CD4-positive, CD25-positive, alpha-beta regulatory T cell (primary cell): ENCODE measurements around the gene TCHP. TPM values are rescaled to one million over a fixed set of nuclear protein-coding genes. Genes with fewer than 3 reads are reported as not detected.

Experiments used
- ATAC-seq, 2 donors: fragments of 150-1000 bp; cut with Tn5 transposase; one replicate each; pipeline ENCODE4 v1.10.0; 2021; ENCODE audit warnings: low read depth in 2 of 2, moderate number of reproducible peaks in 2 of 2, moderate library complexity in 1 of 2
- DNase-seq, 3 donors: peaks; one replicate each; pipeline versions ENCODE4 v3.0.0 to v3.0.0-alpha.2; 2012 to 2022; ENCODE audit warnings: mixed read lengths in 1 of 3
- H3K27ac ChIP-seq: one replicate; pipeline ENCODE4 v1.7.0; 2013; ENCODE audit warnings: mild to moderate bottlenecking, low read length; ENCODE audit not compliant: insufficient read depth, poor library complexity, severe bottlenecking
- H3K27me3 ChIP-seq: one replicate; pipeline ENCODE4 v1.7.0; 2013; ENCODE audit warnings: low read length; ENCODE audit not compliant: control insufficient read depth, insufficient read depth
- H3K36me3 ChIP-seq: one replicate; pipeline ENCODE4 v1.7.0; 2013; ENCODE audit warnings: mild to moderate bottlenecking, low read length, moderate library complexity; ENCODE audit not compliant: control insufficient read depth, insufficient read depth
- H3K4me1 ChIP-seq: 2 replicates; pipeline ENCODE4 v1.7.0; 2013; ENCODE audit warnings: mild to moderate bottlenecking, low read length; ENCODE audit not compliant: insufficient read depth, control insufficient read depth, poor library complexity, severe bottlenecking
- H3K4me3 ChIP-seq: one replicate; pipeline ENCODE4 v1.7.0; 2013; ENCODE audit warnings: low read depth, mild to moderate bottlenecking, low read length, moderate library complexity
- H3K9me3 ChIP-seq, 2 experiments: 1 replicate in 1 of 2; 2 replicates in 1 of 2; pipeline ENCODE4 v1.7.0; 2013; ENCODE audit warnings: low read length in 2 of 2, mild to moderate bottlenecking in 1 of 2, moderate library complexity in 1 of 2; ENCODE audit not compliant: control insufficient read depth in 2 of 2
- H3K27ac Mint-ChIP-seq, 3 donors: one replicate each; pipeline ENCODE4 v1.8.0; 2020 to 2022; ENCODE audit warnings: mild to moderate bottlenecking in 3 of 3, mixed read lengths in 3 of 3, moderate library complexity in 2 of 3
- H3K27me3 Mint-ChIP-seq: one replicate; pipeline ENCODE4 v1.8.0; 2022; ENCODE audit warnings: mild to moderate bottlenecking, mixed read lengths
- H3K36me3 Mint-ChIP-seq: one replicate; pipeline ENCODE4 v1.8.0; 2020; ENCODE audit warnings: mixed read lengths
- H3K4me1 Mint-ChIP-seq, 4 donors: one replicate each; pipeline ENCODE4 v1.8.0; 2020 to 2022; ENCODE audit warnings: mixed read lengths in 4 of 4, mild to moderate bottlenecking in 1 of 4
- H3K4me3 Mint-ChIP-seq, 4 donors: one replicate each; pipeline ENCODE4 v1.8.0; 2020 to 2022; ENCODE audit warnings: mild to moderate bottlenecking in 4 of 4, mixed read lengths in 4 of 4, moderate library complexity in 3 of 4
- H3K9me3 Mint-ChIP-seq, 7 donors: one replicate each; pipeline ENCODE4 v1.8.0; 2020 to 2022; ENCODE audit warnings: mixed read lengths in 7 of 7, mild to moderate bottlenecking in 3 of 7, moderate library complexity in 2 of 7
- polyA plus RNA-seq, 4 donors: library from polyadenylated mRNA; unstranded; fragments of 300-500 nt; fragmentation: Illumina TruSeq; gene quantifications; one replicate each; pipeline ENCODE4 v1.2.3, GENCODE V29; 2021
- total RNA-seq: library from RNA; stranded (reverse); gene quantifications from one replicate; pipeline ENCODE4 v1.2.3, GENCODE V29; 2022

The TCHP gene
- total and polyA plus RNA-seq, 5 donors from 2014 or later: 9.0 to 29.8 (median 10.2) TPM

DNA sequence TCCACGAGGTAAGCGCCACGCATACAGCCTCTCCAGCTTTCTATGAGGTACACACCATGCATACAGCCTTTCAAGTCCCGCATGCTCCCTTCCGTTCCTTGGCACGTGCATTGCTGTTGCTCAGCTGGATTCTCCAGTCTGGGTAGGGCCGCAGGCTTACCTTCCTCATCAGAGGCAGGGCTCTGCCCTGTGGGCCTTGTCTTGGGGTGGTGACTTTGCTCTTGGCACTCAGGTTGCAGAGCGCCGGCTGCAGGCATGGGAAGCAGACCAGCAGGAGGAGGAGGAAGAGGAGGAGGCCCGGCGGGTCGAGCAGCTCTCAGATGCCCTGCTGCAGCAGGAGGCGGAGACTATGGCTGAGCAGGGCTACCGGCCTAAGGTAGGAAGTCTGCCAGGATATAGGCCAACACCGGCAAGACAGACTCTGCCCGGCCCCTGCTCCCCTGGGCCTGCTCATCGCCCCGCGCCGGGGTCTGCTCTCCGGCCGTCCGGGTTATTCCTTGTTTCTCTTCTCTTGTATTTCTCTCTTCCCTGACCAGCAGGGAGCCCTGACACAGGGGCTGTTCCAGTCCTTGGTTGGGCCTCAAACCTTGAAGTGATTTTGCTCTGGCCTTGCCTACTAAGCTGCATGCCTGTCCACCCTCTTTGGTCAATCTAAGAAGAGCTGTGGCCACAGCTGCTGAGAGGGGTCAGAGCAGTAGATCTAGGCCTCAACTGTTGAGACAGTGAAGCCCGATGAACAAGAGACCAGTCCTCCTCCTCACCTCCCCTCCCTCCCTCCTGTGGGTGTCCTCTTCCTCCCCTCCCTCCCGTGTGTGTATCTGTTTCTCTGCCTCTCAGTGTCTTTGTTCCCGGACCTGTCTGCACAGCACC is 15.3 kb downstream of the TCHP start:
- Histone ChIP-seq H3K9me3 (no peaks in the 10 kb centered on the region), H3K4me3 (no peak overlapping the region), H3K4me1 (no peaks in the 10 kb centered on the region), H3K27ac (no peak overlapping the region), H3K36me3 (peaks cover 92% of the 10 kb centered on the region), H3K27me3 (no peaks in the 10 kb centered on the region)
- no peak overlapping the region for H3K4me3 Mint-ChIP-seq
- H3K4me1 Mint-ChIP-seq: peaks cover 0 to 6% (median 2%) of the 10 kb centered on the region in 4 donors
- no peak overlapping the region for H3K27ac Mint-ChIP-seq
- ATAC-seq (no peak), DNase-seq (no peak)
- H3K27me3 Mint-ChIP-seq: no peaks in the 10 kb centered on the region
- peaks cover 61% of the 10 kb centered on the region for H3K36me3 Mint-ChIP-seq
- H3K9me3 Mint-ChIP-seq: no peaks in the 10 kb centered on the region

DNA sequence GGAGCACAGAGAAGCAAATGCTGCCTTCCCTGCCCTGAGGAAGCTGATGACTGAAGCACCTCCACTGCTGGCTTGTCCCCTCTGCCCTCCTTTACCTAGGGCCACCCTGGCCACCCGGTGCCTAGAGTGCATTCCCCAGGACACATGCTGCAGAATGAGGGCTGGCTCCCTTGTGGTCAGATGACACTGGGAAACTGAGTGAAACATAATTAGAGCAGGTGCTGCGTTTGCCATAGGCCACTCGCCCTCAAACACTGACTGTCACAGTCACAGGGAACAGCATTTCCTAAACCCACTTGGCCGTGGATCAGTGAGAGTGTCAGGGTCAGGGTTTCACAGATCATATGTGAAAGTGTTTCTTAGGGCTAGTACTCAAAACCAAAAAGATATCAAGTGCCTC is 16.0 kb downstream of the TCHP start:
- H3K27ac ChIP-seq: no peak overlapping the region
- Mint-ChIP-seq H3K9me3 (no peaks in the 10 kb centered on the region), H3K27ac (no peak overlapping the region), H3K4me3 (no peak overlapping the region), H3K4me1 (peaks cover 0 to 8% (median 0%) of the 10 kb centered on the region in 4 donors), H3K36me3 (peaks cover 61% of the 10 kb centered on the region), H3K27me3 (no peaks in the 10 kb centered on the region)
- peaks cover 92% of the 10 kb centered on the region for H3K36me3 ChIP-seq
- no peak overlapping the region for H3K4me3 ChIP-seq
- no peak for DNase-seq
- H3K4me1 ChIP-seq: no peaks in the 10 kb centered on the region
- no peak for ATAC-seq
- no peaks in the 10 kb centered on the region for H3K9me3 ChIP-seq
- H3K27me3 ChIP-seq: no peaks in the 10 kb centered on the region

DNA sequence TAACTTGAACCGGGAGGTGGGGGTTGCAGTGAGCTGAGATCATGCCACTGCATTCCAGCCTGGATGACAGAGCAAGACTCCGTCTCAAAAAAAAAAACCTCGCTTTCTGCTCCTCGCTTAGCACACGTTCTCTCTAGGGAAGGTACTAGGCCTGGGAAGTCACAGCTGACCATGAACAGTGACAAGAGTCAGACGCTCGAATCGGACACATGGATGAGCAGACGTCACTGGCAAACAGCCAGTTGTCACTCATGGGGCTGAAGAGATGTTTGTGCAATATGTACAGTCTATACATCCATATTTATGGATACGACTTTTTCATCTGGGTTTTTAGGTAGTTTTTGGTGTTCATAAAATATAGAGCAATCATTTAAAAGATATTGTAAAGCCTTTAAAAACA is 19.4 kb downstream of the TCHP start:
- H3K27ac Mint-ChIP-seq: no peak overlapping the region
- DNase-seq (no peak), ATAC-seq (no peak)
- Histone ChIP-seq H3K9me3 (no peaks in the 10 kb centered on the region), H3K4me1 (no peaks in the 10 kb centered on the region), H3K27me3 (no peaks in the 10 kb centered on the region), H3K27ac (no peak overlapping the region), H3K4me3 (no peak overlapping the region), H3K36me3 (peaks cover 66% of the 10 kb centered on the region)
- peak overlapping the region in 1 of 4 donors; percentile 32 for H3K4me3 Mint-ChIP-seq
- H3K4me1 Mint-ChIP-seq: peaks cover 0 to 9% (median 0%) of the 10 kb centered on the region in 4 donors
- H3K9me3 Mint-ChIP-seq: no peaks in the 10 kb centered on the region
- H3K36me3 Mint-ChIP-seq: peaks cover 49% of the 10 kb centered on the region
- no peaks in the 10 kb centered on the region for H3K27me3 Mint-ChIP-seq

DNA sequence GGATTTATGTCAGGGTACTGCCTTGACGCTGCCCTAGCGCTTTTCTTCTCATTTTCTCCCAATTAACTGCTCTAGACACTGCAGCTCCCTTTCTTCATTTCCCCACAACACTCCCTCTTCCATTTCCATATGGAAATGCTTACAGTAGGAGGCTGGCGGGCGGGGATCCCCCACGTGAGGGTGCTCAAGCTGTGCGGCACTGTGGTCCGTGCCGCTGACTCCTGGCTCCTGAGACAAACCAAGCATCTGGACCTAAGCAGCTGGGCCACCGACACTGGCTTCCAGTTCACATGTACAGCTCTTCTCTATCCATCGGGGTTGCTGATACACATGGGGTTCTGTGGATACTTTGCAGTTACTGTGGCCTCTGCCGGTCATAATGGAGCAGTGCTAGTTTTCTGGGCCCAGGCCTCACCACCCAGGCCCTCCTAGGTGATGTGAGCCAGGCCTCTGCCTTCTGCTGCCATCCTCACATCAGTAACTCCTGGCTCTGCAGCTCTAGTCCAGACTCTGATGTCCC is 20.2 kb downstream of the TCHP start:
- Mint-ChIP-seq H3K9me3 (no peaks in the 10 kb centered on the region), H3K27ac (peak overlapping the region in 2 of 3 donors; percentile 51 to 60), H3K27me3 (no peaks in the 10 kb centered on the region), H3K4me1 (peaks cover 0 to 9% (median 2%) of the 10 kb centered on the region in 4 donors), H3K36me3 (peaks cover 41% of the 10 kb centered on the region), H3K4me3 (no peak overlapping the region)
- Histone ChIP-seq H3K27ac (no peak overlapping the region), H3K4me3 (no peak overlapping the region), H3K36me3 (peaks cover 57% of the 10 kb centered on the region), H3K27me3 (no peaks in the 10 kb centered on the region), H3K4me1 (no peaks in the 10 kb centered on the region), H3K9me3 (no peaks in the 10 kb centered on the region)
- DNase-seq (no peak), ATAC-seq (no peak)

GRCh38 chr12:109921982-109922381 is 21.9 kb downstream of the TCHP start:
- peaks cover 29% of the 10 kb centered on the region for H3K36me3 Mint-ChIP-seq
- H3K27me3 Mint-ChIP-seq: no peaks in the 10 kb centered on the region
- Histone ChIP-seq H3K27me3 (no peaks in the 10 kb centered on the region), H3K9me3 (no peaks in the 10 kb centered on the region), H3K4me1 (no peaks in the 10 kb centered on the region), H3K4me3 (no peak overlapping the region), H3K36me3 (peaks cover 41% of the 10 kb centered on the region), H3K27ac (no peak overlapping the region)
- peaks cover 0 to 9% (median 2%) of the 10 kb centered on the region in 4 donors for H3K4me1 Mint-ChIP-seq
- H3K9me3 Mint-ChIP-seq: no peaks in the 10 kb centered on the region
- H3K27ac Mint-ChIP-seq: peak overlapping the region in 1 of 3 donors; percentile 59
- ATAC-seq (no peak), DNase-seq (no peak)
- H3K4me3 Mint-ChIP-seq: no peak overlapping the region

GRCh38 chr12:109923038-109923437 is 23.0 kb downstream of the TCHP start:
- Histone ChIP-seq H3K9me3 (no peaks in the 10 kb centered on the region), H3K4me1 (no peaks in the 10 kb centered on the region), H3K36me3 (peaks cover 32% of the 10 kb centered on the region), H3K27me3 (no peaks in the 10 kb centered on the region), H3K27ac (no peak overlapping the region), H3K4me3 (no peak overlapping the region)
- peaks cover 3 to 15% (median 5%) of the 10 kb centered on the region in 4 donors for H3K4me1 Mint-ChIP-seq
- H3K27ac Mint-ChIP-seq: peak overlapping the region in 1 of 3 donors; percentile 63
- H3K9me3 Mint-ChIP-seq: no peaks in the 10 kb centered on the region
- no peaks in the 10 kb centered on the region for H3K27me3 Mint-ChIP-seq
- ATAC-seq (no peak), DNase-seq (no peak)
- peaks cover 23% of the 10 kb centered on the region for H3K36me3 Mint-ChIP-seq
- H3K4me3 Mint-ChIP-seq: no peak overlapping the region

DNA sequence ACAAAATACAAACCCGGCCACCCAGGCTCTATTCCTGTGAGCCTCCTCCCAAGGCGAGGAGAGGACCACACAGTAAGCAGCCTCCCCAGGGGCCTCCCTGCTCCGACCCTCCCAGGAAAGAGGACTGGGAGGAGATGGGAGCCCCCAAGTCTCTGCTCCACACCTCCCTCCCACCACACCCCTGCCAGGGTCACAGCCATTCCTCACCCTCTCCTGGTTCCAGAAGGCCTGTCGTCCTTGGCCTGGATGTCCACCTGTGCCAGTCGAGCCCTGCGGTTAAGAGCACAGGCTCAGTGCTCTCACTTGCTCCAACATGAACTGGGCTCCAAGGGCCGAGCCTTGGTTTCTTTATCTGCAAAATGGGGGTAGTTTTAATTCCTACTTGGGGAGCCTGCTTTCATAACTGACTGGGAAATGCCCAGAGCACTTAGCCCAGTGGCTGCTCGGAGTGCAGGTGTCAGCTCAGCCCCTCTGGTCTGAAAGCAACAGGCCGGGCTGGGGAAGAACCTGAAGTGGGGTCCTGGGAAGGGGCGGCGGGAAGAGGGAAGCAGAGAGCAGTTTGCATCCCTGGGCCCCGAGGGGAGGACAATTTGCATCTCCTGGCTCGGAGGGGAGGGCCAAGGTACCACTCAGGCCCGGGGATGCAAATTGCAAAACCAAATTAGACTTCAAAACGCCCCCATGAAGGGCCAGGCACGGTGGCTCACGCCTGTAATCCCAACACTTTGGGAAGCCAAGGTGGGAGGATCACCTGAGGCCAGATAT is 23.6 kb downstream of the TCHP start:
- no peak overlapping the region for H3K4me3 Mint-ChIP-seq
- peaks cover 3 to 14% (median 5%) of the 10 kb centered on the region in 4 donors for H3K4me1 Mint-ChIP-seq
- DNase-seq (no peak), ATAC-seq (no peak)
- H3K27me3 ChIP-seq: no peaks in the 10 kb centered on the region
- no peak overlapping the region for H3K4me3 ChIP-seq
- no peaks in the 10 kb centered on the region for H3K9me3 ChIP-seq
- H3K27ac Mint-ChIP-seq: peak overlapping the region in 1 of 3 donors; percentile 63
- no peaks in the 10 kb centered on the region for H3K9me3 Mint-ChIP-seq
- H3K4me1 ChIP-seq: no peaks in the 10 kb centered on the region
- peaks cover 21% of the 10 kb centered on the region for H3K36me3 Mint-ChIP-seq
- peaks cover 27% of the 10 kb centered on the region for H3K36me3 ChIP-seq
- H3K27me3 Mint-ChIP-seq: no peaks in the 10 kb centered on the region
- no peak overlapping the region for H3K27ac ChIP-seq
